GM23338 (cell line): Measurements from ENCODE around the gene DMRTA2. TPM values are rescaled to one million over a fixed set of nuclear protein-coding genes. Genes with fewer than 3 reads are reported as not detected.

Experiments used
- ATAC-seq: fragments of 200-7000 bp; cut with Tn5 transposase; 3 replicates; pipeline ENCODE4 v1.9.1; 2020
- DNase-seq: peaks from one replicate; pipeline ENCODE4 v3.0.0-alpha.2; 2015; ENCODE audit warnings: low spot score
- H2AFZ ChIP-seq: fragments of 200-600 bp; sonication (generic); 2 replicates; pipeline ENCODE4 v1.8.0; 2016; ENCODE audit warnings: antibody characterized with exemption, mild to moderate bottlenecking, moderate library complexity
- H3F3A ChIP-seq: fragments of 200-600 bp; sonication (generic); replicated peaks from 2 replicates; pipeline ENCODE4 v1.8.0; 2017; ENCODE audit warnings: antibody characterized with exemption, mixed run types, low read depth
- H3K27ac ChIP-seq: fragments of 200-600 bp; sonication (generic); 2 replicates; pipeline ENCODE4 v1.6.1; 2016; ENCODE audit warnings: low read depth
- H3K27me3 ChIP-seq: fragments of 200-600 bp; sonication (generic); 2 replicates; pipeline ENCODE4 v1.8.0; 2016; ENCODE audit warnings: mild to moderate bottlenecking, mixed run types, moderate library complexity; ENCODE audit not compliant: insufficient read depth
- H3K36me3 ChIP-seq: fragments of 200-600 bp; sonication (generic); 2 replicates; pipeline ENCODE4 v1.8.0; 2016; ENCODE audit warnings: mild to moderate bottlenecking; ENCODE audit not compliant: insufficient read depth
- H3K4me1 ChIP-seq: fragments of 200-600 bp; sonication (generic); 2 replicates; pipeline ENCODE4 v1.8.0; 2016; ENCODE audit warnings: mild to moderate bottlenecking, moderate library complexity; ENCODE audit not compliant: insufficient read depth
- H3K4me2 ChIP-seq: fragments of 200-600 bp; sonication (generic); 2 replicates; pipeline ENCODE4 v1.7.1; 2017; ENCODE audit warnings: mixed run types
- H3K4me3 ChIP-seq: fragments of 200-600 bp; sonication (generic); 2 replicates; pipeline ENCODE4 v1.6.1; 2016; ENCODE audit warnings: mixed run types
- H3K79me2 ChIP-seq: fragments of 200-600 bp; sonication (generic); replicated peaks from 2 replicates; pipeline ENCODE4 v1.8.0; 2017; ENCODE audit warnings: mild to moderate bottlenecking; ENCODE audit not compliant: insufficient read depth
- H3K9me2 ChIP-seq: fragments of 200-600 bp; sonication (generic); 2 replicates; pipeline ENCODE4 v1.8.0; 2017; ENCODE audit not compliant: insufficient read depth
- H4K20me1 ChIP-seq: fragments of 200-600 bp; sonication (generic); replicated peaks from 2 replicates; pipeline ENCODE4 v1.8.0; 2017; ENCODE audit warnings: mild to moderate bottlenecking; ENCODE audit not compliant: insufficient read depth
- H3K27ac Mint-ChIP-seq: 2 replicates; pipeline ENCODE4 v1.8.0; 2020; ENCODE audit warnings: inconsistent platforms, mild to moderate bottlenecking, moderate library complexity, mixed read lengths
- H3K27me3 Mint-ChIP-seq: 3 replicates; pipeline ENCODE4 v1.8.0; 2022; ENCODE audit warnings: low read depth, mild to moderate bottlenecking, moderate library complexity, mixed read lengths, inconsistent platforms; ENCODE audit not compliant: insufficient read depth, poor library complexity
- H3K36me3 Mint-ChIP-seq: 3 replicates; pipeline ENCODE4 v1.8.0; 2021; ENCODE audit warnings: low read depth, mild to moderate bottlenecking, inconsistent platforms, moderate library complexity, mixed read lengths
- H3K4me1 Mint-ChIP-seq: 3 replicates; pipeline ENCODE4 v1.8.0; 2020; ENCODE audit warnings: mild to moderate bottlenecking, inconsistent platforms, mixed read lengths
- H3K4me3 Mint-ChIP-seq: 3 replicates; pipeline ENCODE4 v1.8.0; 2021; ENCODE audit warnings: moderate library complexity, mild to moderate bottlenecking, inconsistent platforms, mixed read lengths
- H3K9me3 Mint-ChIP-seq: 3 replicates; pipeline ENCODE4 v1.8.0; 2020; ENCODE audit warnings: moderate library complexity, mild to moderate bottlenecking, inconsistent platforms, mixed read lengths
- CREB1 ChIP-seq: fragments of 250-450 bp; sonication (Bioruptor Pico); IDR thresholded peaks from 2 replicates; pipeline ENCODE4 v1.5.0; 2020; ENCODE audit warnings: low read depth, mild to moderate bottlenecking, moderate library complexity
- CTCF ChIP-seq, 2 experiments: fragments of 200-600 bp in 1 of 2; sonication (generic) in 1 of 2; conservative IDR thresholded peaks; 2 replicates each; pipeline versions ENCODE4 v1.5.1 to v1.6.1; 2016 to 2017; ENCODE audit warnings: antibody characterized with exemption in 2 of 2, low read depth in 2 of 2, mild to moderate bottlenecking in 2 of 2, moderate library complexity in 1 of 2
- JUNB ChIP-seq: IDR thresholded peaks from one replicate; pipeline ENCODE4 v1.6.1; 2016; ENCODE audit warnings: antibody characterized with exemption; ENCODE audit not compliant: unreplicated experiment
- STAT1 ChIP-seq: IDR thresholded peaks from one replicate; pipeline ENCODE4 v1.6.1; 2016; ENCODE audit warnings: antibody characterized with exemption; ENCODE audit not compliant: unreplicated experiment
- ZNF331 ChIP-seq: fragments of 250-450 bp; sonication (Bioruptor Pico); IDR thresholded peaks from 2 replicates; pipeline ENCODE4 v1.5.0; 2020; ENCODE audit warnings: low read depth, mild to moderate bottlenecking, moderate library complexity
- polyA plus RNA-seq: library from polyadenylated mRNA; unstranded; fragments of >200 nt; fragmentation: Nextera tagmentation; extraction: Ambion mirVana; gene quantifications from 2 replicates; pipeline ENCODE4 v1.2.1, GENCODE V29; 2016
- total RNA-seq: library from RNA; depleted of rRNA; stranded (reverse); fragments of >200 nt; shearing (Covaris generic); gene quantifications from 2 replicates; pipeline ENCODE4 v1.2.3, GENCODE V29; 2014
- TF ChIP-seq, protein P1 (sequence below): fragments of 250-450 bp; sonication (Bioruptor Pico); IDR thresholded peaks from 2 replicates; pipeline ENCODE4 v1.5.0; 2020; ENCODE audit warnings: mild to moderate bottlenecking, moderate library complexity
- TF ChIP-seq, protein P2 (sequence below): IDR thresholded peaks from one replicate; pipeline ENCODE4 v1.6.1; 2018; ENCODE audit warnings: antibody characterized with exemption; ENCODE audit not compliant: unreplicated experiment
- TF ChIP-seq, protein P3 (sequence below): IDR thresholded peaks from 2 replicates; pipeline ENCODE4 v1.6.1; 2016; ENCODE audit warnings: antibody characterized with exemption

DMRTA2 gene
- total and polyA plus RNA-seq, 2 experiments from 2014 or later = 0.07 TPM; not detected in 1

DNA sequence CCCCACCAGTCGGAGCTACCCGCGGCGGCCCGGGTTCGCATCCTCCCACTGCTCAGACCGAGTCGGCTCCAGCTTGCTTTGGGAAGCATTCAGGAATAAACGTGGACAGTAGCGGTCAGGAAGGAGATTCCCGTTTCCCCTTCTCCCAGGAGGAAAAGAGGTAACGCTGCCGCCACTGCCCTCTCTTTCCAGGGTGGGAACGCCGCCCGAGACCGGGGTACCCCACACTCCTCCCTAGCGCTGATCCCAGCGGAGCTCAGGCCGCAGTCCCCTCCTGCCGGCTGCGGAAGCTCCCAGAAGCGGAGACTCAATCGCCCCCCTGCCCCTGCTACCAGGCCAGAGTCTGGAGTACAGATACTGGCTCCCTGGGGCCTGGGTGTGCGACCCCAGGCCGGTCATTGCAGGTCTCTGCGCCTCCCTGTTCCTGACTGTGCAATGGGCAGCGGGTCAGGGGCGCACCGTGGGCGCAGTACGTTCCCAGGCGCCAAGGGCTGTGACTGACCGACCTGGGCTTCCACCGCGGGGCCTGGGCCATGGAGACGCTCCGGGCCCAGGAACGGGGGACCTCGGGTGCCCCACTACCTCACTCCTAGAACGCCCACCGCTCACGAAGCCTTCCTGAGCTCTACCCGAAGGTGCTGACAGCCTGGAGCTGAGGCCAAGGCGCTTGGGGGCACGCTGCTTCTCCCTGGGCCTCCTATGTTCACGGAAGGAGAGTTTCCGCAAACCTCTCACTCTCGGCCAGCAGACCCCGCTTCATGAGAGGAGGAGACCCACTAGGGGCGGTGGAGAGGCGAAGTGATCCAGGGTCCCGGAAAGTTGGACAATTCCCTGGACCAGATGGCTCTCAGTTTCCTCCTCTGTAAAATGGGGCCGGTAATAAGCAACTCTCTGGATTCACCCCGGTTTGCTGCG lies 7.8 kb downstream of the DMRTA2 start (continued):
- TF ChIP-seq, protein P1, sequence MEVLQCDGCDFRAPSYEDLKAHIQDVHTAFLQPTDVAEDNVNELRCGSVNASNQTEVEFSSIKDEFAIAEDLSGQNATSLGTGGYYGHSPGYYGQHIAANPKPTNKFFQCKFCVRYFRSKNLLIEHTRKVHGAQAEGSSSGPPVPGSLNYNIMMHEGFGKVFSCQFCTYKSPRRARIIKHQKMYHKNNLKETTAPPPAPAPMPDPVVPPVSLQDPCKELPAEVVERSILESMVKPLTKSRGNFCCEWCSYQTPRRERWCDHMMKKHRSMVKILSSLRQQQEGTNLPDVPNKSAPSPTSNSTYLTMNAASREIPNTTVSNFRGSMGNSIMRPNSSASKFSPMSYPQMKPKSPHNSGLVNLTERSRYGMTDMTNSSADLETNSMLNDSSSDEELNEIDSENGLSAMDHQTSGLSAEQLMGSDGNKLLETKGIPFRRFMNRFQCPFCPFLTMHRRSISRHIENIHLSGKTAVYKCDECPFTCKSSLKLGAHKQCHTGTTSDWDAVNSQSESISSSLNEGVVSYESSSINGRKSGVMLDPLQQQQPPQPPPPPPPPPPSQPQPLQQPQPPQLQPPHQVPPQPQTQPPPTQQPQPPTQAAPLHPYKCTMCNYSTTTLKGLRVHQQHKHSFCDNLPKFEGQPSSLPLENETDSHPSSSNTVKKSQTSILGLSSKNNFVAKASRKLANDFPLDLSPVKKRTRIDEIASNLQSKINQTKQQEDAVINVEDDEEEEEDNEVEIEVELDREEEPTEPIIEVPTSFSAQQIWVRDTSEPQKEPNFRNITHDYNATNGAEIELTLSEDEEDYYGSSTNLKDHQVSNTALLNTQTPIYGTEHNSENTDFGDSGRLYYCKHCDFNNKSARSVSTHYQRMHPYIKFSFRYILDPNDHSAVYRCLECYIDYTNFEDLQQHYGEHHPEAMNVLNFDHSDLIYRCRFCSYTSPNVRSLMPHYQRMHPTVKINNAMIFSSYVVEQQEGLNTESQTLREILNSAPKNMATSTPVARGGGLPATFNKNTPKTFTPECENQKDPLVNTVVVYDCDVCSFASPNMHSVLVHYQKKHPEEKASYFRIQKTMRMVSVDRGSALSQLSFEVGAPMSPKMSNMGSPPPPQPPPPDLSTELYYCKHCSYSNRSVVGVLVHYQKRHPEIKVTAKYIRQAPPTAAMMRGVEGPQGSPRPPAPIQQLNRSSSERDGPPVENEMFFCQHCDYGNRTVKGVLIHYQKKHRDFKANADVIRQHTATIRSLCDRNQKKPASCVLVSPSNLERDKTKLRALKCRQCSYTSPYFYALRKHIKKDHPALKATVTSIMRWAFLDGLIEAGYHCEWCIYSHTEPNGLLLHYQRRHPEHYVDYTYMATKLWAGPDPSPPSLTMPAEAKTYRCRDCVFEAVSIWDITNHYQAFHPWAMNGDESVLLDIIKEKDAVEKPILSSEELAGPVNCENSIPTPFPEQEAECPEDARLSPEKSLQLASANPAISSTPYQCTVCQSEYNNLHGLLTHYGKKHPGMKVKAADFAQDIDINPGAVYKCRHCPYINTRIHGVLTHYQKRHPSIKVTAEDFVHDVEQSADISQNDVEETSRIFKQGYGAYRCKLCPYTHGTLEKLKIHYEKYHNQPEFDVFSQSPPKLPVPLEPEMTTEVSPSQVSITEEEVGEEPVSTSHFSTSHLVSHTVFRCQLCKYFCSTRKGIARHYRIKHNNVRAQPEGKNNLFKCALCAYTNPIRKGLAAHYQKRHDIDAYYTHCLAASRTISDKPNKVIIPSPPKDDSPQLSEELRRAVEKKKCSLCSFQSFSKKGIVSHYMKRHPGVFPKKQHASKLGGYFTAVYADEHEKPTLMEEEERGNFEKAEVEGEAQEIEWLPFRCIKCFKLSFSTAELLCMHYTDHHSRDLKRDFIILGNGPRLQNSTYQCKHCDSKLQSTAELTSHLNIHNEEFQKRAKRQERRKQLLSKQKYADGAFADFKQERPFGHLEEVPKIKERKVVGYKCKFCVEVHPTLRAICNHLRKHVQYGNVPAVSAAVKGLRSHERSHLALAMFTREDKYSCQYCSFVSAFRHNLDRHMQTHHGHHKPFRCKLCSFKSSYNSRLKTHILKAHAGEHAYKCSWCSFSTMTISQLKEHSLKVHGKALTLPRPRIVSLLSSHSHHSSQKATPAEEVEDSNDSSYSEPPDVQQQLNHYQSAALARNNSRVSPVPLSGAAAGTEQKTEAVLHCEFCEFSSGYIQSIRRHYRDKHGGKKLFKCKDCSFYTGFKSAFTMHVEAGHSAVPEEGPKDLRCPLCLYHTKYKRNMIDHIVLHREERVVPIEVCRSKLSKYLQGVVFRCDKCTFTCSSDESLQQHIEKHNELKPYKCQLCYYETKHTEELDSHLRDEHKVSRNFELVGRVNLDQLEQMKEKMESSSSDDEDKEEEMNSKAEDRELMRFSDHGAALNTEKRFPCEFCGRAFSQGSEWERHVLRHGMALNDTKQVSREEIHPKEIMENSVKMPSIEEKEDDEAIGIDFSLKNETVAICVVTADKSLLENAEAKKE (CRISPR knock-in tag) = no peak

- Histone ChIP-seq H3K79me2 (no peaks in the 10 kb centered on the region), H3F3A (0 out of 2 replicates have a peak, but pooled peaks cover 2% of the 10 kb centered on the region), H3K27me3 (peaks cover 100% of the 10 kb centered on the region), H3K27ac (no peak overlapping the region), H3K4me2 (peak overlapping the region; percentile 79), H3K4me1 (peaks cover 11% of the 10 kb centered on the region; the same call in 1 of the 2 replicates), H4K20me1 (peaks cover 7% of the 10 kb centered on the region), H3K36me3 (no peaks in the 10 kb centered on the region), H3K4me3 (peak overlapping the region; percentile 52), H2AFZ (peak overlapping the region; percentile 70; the same call in 1 of the 2 replicates), H3K9me2 (no peaks in the 10 kb centered on the region)
- H3K27ac Mint-ChIP-seq = no peak overlapping the region
- peaks cover 8% of the 10 kb centered on the region; the same call in 2 of the 3 replicates for H3K9me3 Mint-ChIP-seq
- TF ChIP-seq JUNB (no peak), CREB1 (CRISPR knock-in tag) (no peak), STAT1 (no peak), CTCF (conservative IDR thresholded peaks at IDR 0.05; ENCODE audit: low read depth in 2 of 2) (no peak), ZNF331 (CRISPR knock-in tag) (no peak)
- TF ChIP-seq, protein P2, sequence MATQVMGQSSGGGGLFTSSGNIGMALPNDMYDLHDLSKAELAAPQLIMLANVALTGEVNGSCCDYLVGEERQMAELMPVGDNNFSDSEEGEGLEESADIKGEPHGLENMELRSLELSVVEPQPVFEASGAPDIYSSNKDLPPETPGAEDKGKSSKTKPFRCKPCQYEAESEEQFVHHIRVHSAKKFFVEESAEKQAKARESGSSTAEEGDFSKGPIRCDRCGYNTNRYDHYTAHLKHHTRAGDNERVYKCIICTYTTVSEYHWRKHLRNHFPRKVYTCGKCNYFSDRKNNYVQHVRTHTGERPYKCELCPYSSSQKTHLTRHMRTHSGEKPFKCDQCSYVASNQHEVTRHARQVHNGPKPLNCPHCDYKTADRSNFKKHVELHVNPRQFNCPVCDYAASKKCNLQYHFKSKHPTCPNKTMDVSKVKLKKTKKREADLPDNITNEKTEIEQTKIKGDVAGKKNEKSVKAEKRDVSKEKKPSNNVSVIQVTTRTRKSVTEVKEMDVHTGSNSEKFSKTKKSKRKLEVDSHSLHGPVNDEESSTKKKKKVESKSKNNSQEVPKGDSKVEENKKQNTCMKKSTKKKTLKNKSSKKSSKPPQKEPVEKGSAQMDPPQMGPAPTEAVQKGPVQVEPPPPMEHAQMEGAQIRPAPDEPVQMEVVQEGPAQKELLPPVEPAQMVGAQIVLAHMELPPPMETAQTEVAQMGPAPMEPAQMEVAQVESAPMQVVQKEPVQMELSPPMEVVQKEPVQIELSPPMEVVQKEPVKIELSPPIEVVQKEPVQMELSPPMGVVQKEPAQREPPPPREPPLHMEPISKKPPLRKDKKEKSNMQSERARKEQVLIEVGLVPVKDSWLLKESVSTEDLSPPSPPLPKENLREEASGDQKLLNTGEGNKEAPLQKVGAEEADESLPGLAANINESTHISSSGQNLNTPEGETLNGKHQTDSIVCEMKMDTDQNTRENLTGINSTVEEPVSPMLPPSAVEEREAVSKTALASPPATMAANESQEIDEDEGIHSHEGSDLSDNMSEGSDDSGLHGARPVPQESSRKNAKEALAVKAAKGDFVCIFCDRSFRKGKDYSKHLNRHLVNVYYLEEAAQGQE = no peak
- TF ChIP-seq, protein P3, sequence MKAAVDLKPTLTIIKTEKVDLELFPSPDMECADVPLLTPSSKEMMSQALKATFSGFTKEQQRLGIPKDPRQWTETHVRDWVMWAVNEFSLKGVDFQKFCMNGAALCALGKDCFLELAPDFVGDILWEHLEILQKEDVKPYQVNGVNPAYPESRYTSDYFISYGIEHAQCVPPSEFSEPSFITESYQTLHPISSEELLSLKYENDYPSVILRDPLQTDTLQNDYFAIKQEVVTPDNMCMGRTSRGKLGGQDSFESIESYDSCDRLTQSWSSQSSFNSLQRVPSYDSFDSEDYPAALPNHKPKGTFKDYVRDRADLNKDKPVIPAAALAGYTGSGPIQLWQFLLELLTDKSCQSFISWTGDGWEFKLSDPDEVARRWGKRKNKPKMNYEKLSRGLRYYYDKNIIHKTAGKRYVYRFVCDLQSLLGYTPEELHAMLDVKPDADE = no peak
- no peak for DNase-seq
- no peak for ATAC-seq
- peaks cover 75% of the 10 kb centered on the region for H3K27me3 Mint-ChIP-seq
- H3K36me3 Mint-ChIP-seq = no peaks in the 10 kb centered on the region
- H3K4me3 Mint-ChIP-seq = peak overlapping the region; percentile 17; the same call in 1 of the 3 replicates
- H3K4me1 Mint-ChIP-seq = peaks cover 18% of the 10 kb centered on the region
These were observed 8.4 kb downstream of the DMRTA2 start for GRCh38 chr1:50414853-50415234.
